Measurements from ENCODE around the gene SRGAP2B.
"Not testable (repeated sequence)": the region's sequence is repeated elsewhere in the genome, so short reads cannot be mapped to it uniquely, and the experiment has no call there.

SRGAP2B gene

GRCh38 chr1:145095284-145096057, at the start of gene SRGAP2B, which contains the start of gene FAM72D:
SRGAP2B (minus strand) TSS chr1:145095328; CDS start chr1:145092901, 2,427 bp downstream.
FAM72D (plus strand) TSS chr1:145095974; CDS start chr1:145096848, 874 bp downstream.
- DNase-seq (ENCODE audit: low spot score), result not testable (repeated sequence)

DNA sequence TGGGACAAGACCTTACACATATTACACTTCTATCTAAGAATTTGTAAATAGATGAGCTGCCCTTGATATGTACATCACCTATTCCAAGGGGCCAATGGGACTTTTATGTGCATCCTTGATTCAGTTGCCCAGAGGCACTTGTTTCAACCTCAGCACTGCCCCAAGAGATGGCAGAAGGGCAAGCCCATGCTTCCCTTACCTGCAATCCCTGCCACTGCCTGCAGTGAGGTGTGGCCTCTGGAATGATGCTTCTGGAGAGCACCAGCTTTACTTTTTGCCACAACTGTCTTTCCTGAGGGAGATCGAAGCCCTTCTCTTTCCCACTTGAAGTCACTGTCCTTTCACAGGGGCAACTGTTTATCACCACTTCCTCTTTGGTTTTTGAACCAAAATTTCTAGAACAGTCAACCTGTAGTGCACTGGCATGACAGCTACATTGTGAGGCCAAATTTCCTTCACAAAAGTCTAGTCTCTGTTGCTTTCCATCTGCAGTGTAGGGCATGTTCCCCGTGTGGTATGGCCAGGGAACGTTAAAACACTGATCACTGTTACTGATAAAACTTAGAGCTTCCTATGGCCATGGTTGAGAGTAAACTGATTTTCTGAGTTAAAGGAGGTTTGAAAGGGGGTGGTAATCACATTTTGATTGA, 49.3 kb upstream of the SRGAP2B start:
- DNase-seq (ENCODE audit: low spot score), result not testable (repeated sequence)

- DNase-seq (ENCODE audit: low spot score), result not testable (repeated sequence)
Measured at GRCh38 chr1:145140549-145140948, 45.4 kb upstream of the SRGAP2B start.

GRCh38 chr1:145134476-145134875, 39.3 kb upstream of the SRGAP2B start:
- not testable (repeated sequence) for DNase-seq (ENCODE audit: low spot score)

GRCh38 chr1:145128697-145129469, 33.8 kb upstream of the SRGAP2B start:
- not testable (repeated sequence) for DNase-seq (ENCODE audit: low spot score)

- not testable (repeated sequence) for DNase-seq (ENCODE audit: low spot score)
Measured at GRCh38 chr1:145127144-145127543, 32.0 kb upstream of the SRGAP2B start.

GRCh38 chr1:145125112-145125511, 30.0 kb upstream of the SRGAP2B start:
- not testable (repeated sequence) for DNase-seq (ENCODE audit: low spot score)

GRCh38 chr1:145123992-145124641, 29.0 kb upstream of the SRGAP2B start:
- not testable (repeated sequence) for DNase-seq (ENCODE audit: low spot score)

DNA sequence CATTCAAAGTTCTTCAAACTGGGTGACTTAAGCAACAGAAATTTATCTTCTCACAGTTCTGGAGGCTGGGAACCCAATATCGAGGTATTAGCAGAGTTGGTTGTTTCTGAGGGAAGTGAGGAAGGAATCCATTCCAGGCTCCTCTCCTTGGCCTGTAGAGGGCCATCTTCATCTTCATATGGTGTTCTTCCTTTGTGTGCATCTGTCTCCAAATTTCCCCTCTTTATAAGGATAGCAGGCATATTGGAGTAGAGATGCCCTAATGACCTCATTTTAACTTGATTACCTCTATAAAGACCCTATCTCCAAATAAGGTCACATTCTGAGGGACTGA, 27.9 kb upstream of the SRGAP2B start:
- DNase-seq (ENCODE audit: low spot score), result not testable (repeated sequence)

- DNase-seq (ENCODE audit: low spot score), result not testable (repeated sequence)
Measured at GRCh38 chr1:145122344-145123061, 27.4 kb upstream of the SRGAP2B start.

DNA sequence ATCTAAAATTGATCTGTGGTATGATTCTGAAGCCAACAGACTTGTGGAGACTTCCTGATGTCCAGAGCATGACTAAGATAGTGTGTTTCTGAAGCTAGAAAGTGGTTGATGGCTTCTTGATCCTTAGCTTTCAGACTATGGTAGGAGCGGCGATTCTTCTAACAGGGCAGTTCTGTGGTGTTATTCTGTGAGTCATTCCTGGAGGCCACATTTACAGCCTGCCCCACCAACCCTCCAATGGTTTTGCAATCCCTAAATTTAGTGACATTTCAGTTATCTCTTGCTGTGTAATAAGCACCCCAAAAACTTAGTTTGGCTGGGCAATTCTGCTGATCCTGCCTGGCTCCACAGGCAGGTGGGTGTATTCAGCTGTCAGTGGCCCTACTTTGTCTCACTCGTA, 24.7 kb upstream of the SRGAP2B start:
- DNase-seq (ENCODE audit: low spot score), result not testable (repeated sequence)

DNA sequence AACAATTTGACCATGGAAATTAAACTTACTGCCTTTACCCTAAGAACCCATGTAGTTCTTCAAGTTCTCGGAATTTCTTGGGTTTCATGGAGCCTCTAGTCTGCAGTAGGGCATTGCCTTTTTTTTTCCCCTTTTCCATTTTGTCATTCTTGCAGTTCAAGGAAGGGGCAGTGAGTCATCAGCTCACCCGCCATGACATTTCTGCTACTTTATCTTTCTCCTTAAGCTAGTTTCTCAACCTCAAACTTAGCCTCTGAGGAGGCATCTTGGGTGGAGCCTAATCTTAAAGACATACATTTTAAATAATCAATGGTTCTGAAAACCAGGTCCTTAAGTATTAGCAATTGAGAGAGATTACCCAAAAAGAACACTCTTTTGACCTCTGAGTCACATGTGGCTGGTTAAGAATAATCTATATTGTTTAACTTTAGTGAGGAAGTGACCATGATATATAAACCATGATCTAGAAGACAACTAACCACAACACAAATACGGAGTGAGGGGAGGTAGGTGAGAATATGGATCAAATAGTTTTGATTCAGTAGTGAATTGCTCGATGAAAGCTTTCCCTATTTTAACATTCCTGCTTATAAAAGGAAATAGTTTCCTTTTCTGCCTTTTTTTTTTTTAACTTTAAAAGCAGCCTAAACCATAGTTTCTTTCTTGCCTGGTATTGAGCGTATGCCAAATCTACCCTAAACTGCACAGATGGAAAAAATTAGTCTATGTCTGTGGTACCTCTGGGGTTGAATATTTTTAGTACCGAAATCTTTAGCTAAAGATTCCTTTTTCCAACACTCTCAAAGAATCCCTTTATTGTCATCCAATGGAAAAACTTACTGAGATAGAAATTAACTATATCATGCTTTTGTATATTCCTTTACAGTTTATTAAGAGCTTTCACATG, 20.7 kb upstream of the SRGAP2B start:
- not testable (repeated sequence) for DNase-seq (ENCODE audit: low spot score)

- DNase-seq (ENCODE audit: low spot score), result not testable (repeated sequence)
Measured at GRCh38 chr1:145114560-145115057, 19.5 kb upstream of the SRGAP2B start.

GRCh38 chr1:145112703-145113102, 17.6 kb upstream of the SRGAP2B start:
- DNase-seq (ENCODE audit: low spot score), result not testable (repeated sequence)

DNA sequence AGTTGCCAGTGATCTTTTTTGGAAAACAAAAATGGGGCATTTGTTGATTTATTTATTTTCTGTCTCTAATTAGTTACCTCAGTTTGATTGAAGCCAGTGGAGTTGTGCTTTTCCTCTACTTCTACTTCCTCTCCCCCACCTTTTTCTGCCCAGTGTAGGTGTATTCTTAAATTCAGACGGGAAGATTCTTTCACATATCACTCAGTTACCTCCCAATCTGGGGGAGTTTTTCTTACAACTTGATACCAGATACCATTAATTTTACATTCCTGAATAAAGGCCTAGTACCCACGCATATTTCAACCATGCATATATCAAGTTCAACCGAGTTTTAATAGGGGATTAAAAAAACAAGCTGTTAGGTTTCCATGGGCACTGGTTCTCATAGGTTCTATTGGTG, 16.5 kb upstream of the SRGAP2B start:
- DNase-seq (ENCODE audit: low spot score), result not testable (repeated sequence)

DNA sequence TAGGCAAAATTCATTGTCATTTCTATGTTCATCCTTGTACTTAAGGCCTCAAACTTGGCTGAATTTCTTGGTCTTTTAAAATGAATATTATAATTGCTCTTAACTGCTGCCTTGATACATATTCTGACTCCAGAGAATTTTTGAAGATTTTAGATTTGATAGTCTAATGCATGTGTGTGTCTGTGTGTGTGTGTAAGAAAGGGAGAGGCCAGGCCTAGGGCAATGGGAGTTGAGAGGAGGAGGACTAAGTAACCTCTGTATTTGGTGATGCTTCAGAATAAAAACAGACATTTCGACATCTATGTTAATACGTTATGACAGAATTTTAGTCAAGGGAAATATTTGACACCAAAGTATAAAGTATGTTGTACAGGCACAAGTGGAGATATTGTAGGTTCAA, 8.2 kb upstream of the SRGAP2B start:
- not testable (repeated sequence) for DNase-seq (ENCODE audit: low spot score)

- not testable (repeated sequence) for DNase-seq (ENCODE audit: low spot score)
Measured at GRCh38 chr1:145101725-145102124, 6.6 kb upstream of the SRGAP2B start.

DNA sequence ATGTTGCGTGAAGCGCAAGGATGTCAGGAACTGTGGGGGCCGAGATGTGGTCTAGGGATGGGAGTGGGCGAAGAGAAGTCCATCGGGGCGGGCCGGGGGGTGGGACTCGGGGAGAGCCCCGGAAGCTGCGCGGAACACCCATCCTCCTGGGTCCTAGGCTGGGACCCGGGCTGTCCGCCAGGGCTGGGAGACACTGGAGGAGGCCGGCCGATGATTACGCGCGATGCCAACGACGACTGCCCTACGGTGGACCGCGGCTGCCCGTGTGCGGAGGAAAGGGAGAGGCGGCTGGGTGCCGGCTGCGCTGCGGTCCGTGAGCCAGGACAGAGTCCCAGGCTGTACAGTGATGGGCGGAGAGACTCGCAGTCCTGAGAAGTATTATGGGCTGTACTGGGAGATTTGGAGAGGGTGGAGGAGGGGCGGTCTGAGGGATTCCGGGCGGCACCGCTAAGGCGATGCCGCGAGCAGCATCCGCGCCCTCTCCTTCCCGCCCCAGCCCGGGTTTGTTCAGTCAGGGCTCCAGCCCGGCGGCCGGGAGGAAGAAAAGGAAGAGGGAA, 395 bp downstream of the SRGAP2B start:
- not testable (repeated sequence) for DNase-seq (ENCODE audit: low spot score)

DNA sequence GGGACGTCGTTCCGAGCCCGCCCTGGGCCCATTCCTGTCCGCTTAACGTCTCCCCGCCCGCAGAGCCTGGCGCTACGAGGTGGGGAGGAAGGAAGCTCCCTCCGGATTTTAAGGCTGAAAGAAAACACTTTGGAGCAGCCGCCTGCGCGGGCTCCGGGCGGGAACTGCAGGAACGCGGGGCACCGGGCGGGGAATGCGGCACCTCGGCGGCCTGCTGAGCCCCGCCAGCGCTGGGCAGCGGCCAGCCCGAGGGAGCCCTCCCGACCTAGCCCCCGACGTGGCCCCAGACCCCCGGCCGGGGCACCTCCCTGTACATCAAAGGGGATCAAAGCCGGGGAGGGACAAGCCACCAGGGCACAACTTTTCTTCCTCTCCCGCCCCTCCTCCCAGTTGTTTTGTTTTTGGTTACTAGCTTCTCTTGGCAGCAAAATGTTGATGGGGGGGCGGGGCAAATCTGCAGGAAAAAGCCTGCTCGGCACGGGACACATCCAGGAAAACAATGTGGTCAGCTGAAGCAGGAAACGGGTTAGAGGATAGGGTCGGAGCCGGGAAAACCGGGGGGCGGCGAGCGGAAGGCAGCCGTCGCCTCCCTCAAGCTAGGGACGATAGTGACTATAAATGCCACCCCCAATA, 1.5 kb downstream of the SRGAP2B start:
- DNase-seq (ENCODE audit: low spot score), result not testable (repeated sequence)

Measured in hepatic stellate cell (primary cell).